ENCODE data around the gene VAT1L.
"Not testable (repeated sequence)": the region's sequence is repeated elsewhere in the genome, so short reads cannot be mapped to it uniquely, and the experiment has no call there.

DNA sequence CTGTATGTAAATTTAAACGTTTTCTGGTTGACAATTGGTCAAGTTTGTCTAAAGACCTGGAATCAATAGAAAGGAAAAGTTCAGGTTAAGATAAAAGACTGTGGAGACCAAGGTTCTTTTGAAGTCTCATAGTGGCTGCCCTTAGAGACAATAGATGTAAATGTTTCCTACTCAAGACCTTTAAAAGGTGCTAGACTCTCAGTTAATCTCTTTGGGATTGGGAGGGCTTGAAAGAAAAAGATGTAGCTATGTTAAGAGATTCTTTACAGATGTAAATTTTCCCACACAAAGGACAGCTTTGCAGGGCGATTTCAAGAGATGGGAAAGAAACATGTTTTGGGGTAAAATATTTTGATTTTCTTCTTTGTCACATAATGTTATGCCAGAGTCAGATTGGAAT, 204.0 kb downstream of the VAT1L start:
- not testable (repeated sequence) for TF ChIP-seq EZH2 (IDR thresholded peaks at IDR 0.05; ENCODE audit: insufficient read depth, poor library complexity, severe bottlenecking); EZH2phosphoT487 (IDR thresholded peaks at IDR 0.05; ENCODE audit: insufficient read depth, low read depth)
